SK-N-SH (cell line): ENCODE data around the gene SEBOX. TPM values are rescaled to one million over a fixed set of nuclear protein-coding genes. Genes with fewer than 3 reads are reported as not detected.

Experiments used
- CTCF ChIA-PET: fragments of 300-600, 350-600 bp; formaldehyde crosslinking; extraction: SDS; loops from one replicate; lab custom pipeline; 2021; lab: Yijun Ruan, JAX
- POLR2A ChIA-PET: fragments of 350-600 bp; sonication (Branson Sonifier 250); formaldehyde crosslinking; extraction: SDS; loops from one replicate; lab custom pipeline; 2020; ENCODE audit warnings: antibody characterized with exemption, inconsistent platforms; lab: Yijun Ruan, JAX
- DNase-seq: peaks from one replicate; pipeline ENCODE4 v3.0.0; 2012
- H2AFZ ChIP-seq: fragments of 200-600 bp; sonication (generic); 2 replicates; pipeline ENCODE4 v1.8.1; 2016; ENCODE audit warnings: antibody characterized with exemption, mild to moderate bottlenecking, low read depth
- H3F3A ChIP-seq: fragments of 200-600 bp; sonication (generic); replicated peaks from 2 replicates; pipeline ENCODE3; 2016; ENCODE audit warnings: antibody characterized with exemption, mild to moderate bottlenecking; ENCODE audit not compliant: insufficient read depth
- H3K27ac ChIP-seq, 2 experiments: fragments of 200-500 bp in 1 of 2; fragments of 200-600 bp in 1 of 2; sonication (Bioruptor generic) in 1 of 2; sonication (generic), shearing (Covaris generic) in 1 of 2; 2 replicates each; pipeline versions ENCODE4 v1.5.1 to v1.6.1; 2014 to 2016; ENCODE audit warnings: low read depth in 2 of 2, inconsistent platforms in 1 of 2, low read length in 1 of 2, mild to moderate bottlenecking in 1 of 2, mixed read lengths in 1 of 2
- H3K27me3 ChIP-seq: fragments of 200-600 bp; sonication (generic), shearing (Covaris generic); 2 replicates; pipeline ENCODE4 v1.6.1; 2016; ENCODE audit warnings: mixed run types; ENCODE audit not compliant: insufficient read depth
- H3K36me3 ChIP-seq, 2 experiments: fragments of 200-500 bp in 1 of 2; fragments of 200-600 bp in 1 of 2; sonication (Bioruptor generic) in 1 of 2; sonication (generic) in 1 of 2; replicated peaks in 1 of 2; 2 replicates each; pipeline versions ENCODE3 to v1.5.1; 2014 to 2016; ENCODE audit warnings: low read length in 1 of 2, mild to moderate bottlenecking in 1 of 2; ENCODE audit not compliant: insufficient read depth in 2 of 2, control insufficient read depth in 1 of 2
- H3K4me1 ChIP-seq, 2 experiments: fragments of 200-500 bp in 1 of 2; fragments of 200-600 bp in 1 of 2; sonication (Bioruptor generic) in 1 of 2; sonication (generic), shearing (Covaris generic) in 1 of 2; 2 replicates each; pipeline versions ENCODE4 v1.5.1 to v1.6.1; 2014 to 2016; ENCODE audit warnings: low read depth in 1 of 2, low read length in 1 of 2, mixed run types in 1 of 2; ENCODE audit not compliant: insufficient read depth in 2 of 2, control insufficient read depth in 1 of 2
- H3K4me2 ChIP-seq: fragments of 200-600 bp; sonication (generic), shearing (Covaris generic); 2 replicates; pipeline ENCODE4 v1.6.1; 2017; ENCODE audit warnings: mixed run types
- H3K4me3 ChIP-seq, 2 experiments: fragments of 200-500 bp in 1 of 2; fragments of 200-600 bp in 1 of 2; sonication (Bioruptor generic) in 1 of 2; sonication (generic), shearing (Covaris generic) in 1 of 2; 2 replicates each; pipeline versions ENCODE4 v1.5.1 to v1.8.1; 2014 to 2016; ENCODE audit warnings: low read depth in 2 of 2, inconsistent platforms in 1 of 2, low read length in 1 of 2, mild to moderate bottlenecking in 1 of 2, mixed read lengths in 1 of 2, moderate library complexity in 1 of 2
- H3K79me2 ChIP-seq: fragments of 200-600 bp; sonication (generic); 2 replicates; pipeline ENCODE4 v1.8.1; 2017; ENCODE audit warnings: mild to moderate bottlenecking; ENCODE audit not compliant: insufficient read depth
- H3K9ac ChIP-seq: fragments of 200-600 bp; sonication (generic); 2 replicates; pipeline ENCODE4 v1.6.1; 2017; ENCODE audit warnings: mixed run types
- H3K9me2 ChIP-seq: fragments of 200-600 bp; sonication (generic); 2 replicates; pipeline ENCODE4 v1.6.1; 2017; ENCODE audit warnings: mixed run types
- H3K9me3 ChIP-seq: fragments of 200-600 bp; sonication (generic); 2 replicates; pipeline ENCODE4 v1.6.1; 2017; ENCODE audit warnings: mixed run types, mild to moderate bottlenecking, moderate library complexity
- H4K20me1 ChIP-seq: fragments of 200-600 bp; sonication (generic); 2 replicates; pipeline ENCODE4 v1.6.1; 2017; ENCODE audit warnings: mild to moderate bottlenecking, mixed run types; ENCODE audit not compliant: insufficient read depth
- CHD2 ChIP-seq: fragments of 150-350 bp; IDR thresholded peaks from 2 replicates; pipeline ENCODE4 v1.6.1; 2018; ENCODE audit warnings: low read length; ENCODE audit not compliant: partially characterized antibody
- EZH2phosphoT487 ChIP-seq: fragments of 200-600 bp; sonication (generic); IDR thresholded peaks from 2 replicates; pipeline ENCODE4 v1.6.1; 2017; ENCODE audit warnings: low read depth, mixed run types, mild to moderate bottlenecking, antibody characterized with exemption, moderate library complexity, borderline replicate concordance
- GATA2 ChIP-seq: sonication (generic); formaldehyde crosslinking; IDR thresholded peaks from 2 replicates; pipeline ENCODE4 v1.5.0; 2020; ENCODE audit warnings: mild to moderate bottlenecking, missing genetic modification reagents
- JUND ChIP-seq: IDR thresholded peaks from 2 replicates; pipeline ENCODE4 v1.4.0; 2012
- MAX ChIP-seq: IDR thresholded peaks from 2 replicates; pipeline ENCODE4 v1.4.0; 2012; ENCODE audit warnings: low read depth
- MEF2A ChIP-seq: IDR thresholded peaks from 2 replicates; pipeline ENCODE4 v1.4.0; 2012; ENCODE audit warnings: low read depth, borderline replicate concordance
- MXI1 ChIP-seq: IDR thresholded peaks from 2 replicates; pipeline ENCODE4 v1.6.1; 2012; ENCODE audit warnings: mild to moderate bottlenecking, low read depth, low read length, improper control_type of control experiment
- NFIC ChIP-seq: IDR thresholded peaks from 2 replicates; pipeline ENCODE4 v1.4.0; 2012; ENCODE audit warnings: borderline replicate concordance
- PBX3 ChIP-seq: IDR thresholded peaks from 2 replicates; pipeline ENCODE4; 2012
- POLR2AphosphoS5 ChIP-seq: IDR thresholded peaks from 2 replicates; pipeline ENCODE4 v1.6.1; 2012; ENCODE audit warnings: low read depth, low read length
- RFX5 ChIP-seq: IDR thresholded peaks from 2 replicates; pipeline ENCODE4 v1.6.1; 2012; ENCODE audit warnings: mild to moderate bottlenecking, improper control_type of control experiment, low read length
- RXRA ChIP-seq: IDR thresholded peaks from 2 replicates; pipeline ENCODE4 v1.4.0; 2012; ENCODE audit warnings: low read depth, mild to moderate bottlenecking, borderline replicate concordance
- SIN3A ChIP-seq: IDR thresholded peaks from 2 replicates; pipeline ENCODE4 v1.6.1; 2012; ENCODE audit warnings: low read depth, mild to moderate bottlenecking, low read length, moderate library complexity, borderline replicate concordance
- TEAD4 ChIP-seq: IDR thresholded peaks from 2 replicates; pipeline ENCODE4 v1.4.0; 2012; ENCODE audit warnings: mild to moderate bottlenecking, borderline replicate concordance; ENCODE audit not compliant: insufficient read depth
- USF1 ChIP-seq: IDR thresholded peaks from 2 replicates; pipeline ENCODE4 v1.4.0; 2012; ENCODE audit warnings: low read depth, borderline replicate concordance
- WGBS: methylation state at CpG from one replicate; pipeline ENCODE4 v1.1.6; 2017; ENCODE audit warnings: low lambda C conversion rate; 5-methylcytosine and 5-hydroxymethylcytosine counted together
- polyA plus RNA-seq, 3 experiments: library from polyadenylated mRNA; depleted of rRNA; stranded (reverse); fragments of >200 nt; gene quantifications; 2 replicates each; pipeline ENCODE4 v1.2.3, GENCODE V29; 2012
- TF ChIP-seq, protein P1 (sequence below): IDR thresholded peaks from 2 replicates; pipeline ENCODE4 v1.6.1; 2012; ENCODE audit warnings: mild to moderate bottlenecking, low read depth, low read length, moderate library complexity

SEBOX gene
- polyA plus RNA-seq, 1 of the 3 experiments (the other 2 are of a cell fraction): not detected

- TF ChIP-seq RXRA (no peak), JUND (no peak), POLR2AphosphoS5 (no peak), NFIC (no peak), GATA2 (CRISPR knock-in tag) (no peak), USF1 (no peak), MXI1 (no peak), RFX5 (no peak), TEAD4 (no peak), MAX (no peak)
- Histone ChIP-seq H3K4me2 (no peak overlapping the region), H3K9me3 (no peaks in the 10 kb centered on the region), H2AFZ (no peak overlapping the region), H3K27ac (no peak overlapping the region), H3K9me2 (no peaks in the 10 kb centered on the region), H3F3A (peaks cover 39% of the 10 kb centered on the region), H3K36me3 (peaks cover 63 to 70% of the 10 kb centered on the region in 2 experiments), H3K27me3 (no peaks in the 10 kb centered on the region), H4K20me1 (peaks cover 27% of the 10 kb centered on the region; the same call in 1 of the 2 replicates), H3K4me3 (no peak overlapping the region), H3K4me1 (peaks cover 11 to 13% of the 10 kb centered on the region in 2 experiments), H3K9ac (no peak overlapping the region), H3K79me2 (peaks cover 54% of the 10 kb centered on the region)
- ChIA-PET POLR2A (no interaction called here), CTCF (no interaction called here)
- WGBS: 93% methylated on average over 11 of the region's 11 CpGs
- DNase-seq: no peak
Measured at GRCh38 chr17:28341516-28341915, 23.5 kb downstream of the SEBOX start.

- H3K4me3 ChIP-seq: no peak overlapping the region
- CTCF ChIA-PET: no interaction called here
- no peak for TF ChIP-seq SIN3A
- TF ChIP-seq, protein P1, sequence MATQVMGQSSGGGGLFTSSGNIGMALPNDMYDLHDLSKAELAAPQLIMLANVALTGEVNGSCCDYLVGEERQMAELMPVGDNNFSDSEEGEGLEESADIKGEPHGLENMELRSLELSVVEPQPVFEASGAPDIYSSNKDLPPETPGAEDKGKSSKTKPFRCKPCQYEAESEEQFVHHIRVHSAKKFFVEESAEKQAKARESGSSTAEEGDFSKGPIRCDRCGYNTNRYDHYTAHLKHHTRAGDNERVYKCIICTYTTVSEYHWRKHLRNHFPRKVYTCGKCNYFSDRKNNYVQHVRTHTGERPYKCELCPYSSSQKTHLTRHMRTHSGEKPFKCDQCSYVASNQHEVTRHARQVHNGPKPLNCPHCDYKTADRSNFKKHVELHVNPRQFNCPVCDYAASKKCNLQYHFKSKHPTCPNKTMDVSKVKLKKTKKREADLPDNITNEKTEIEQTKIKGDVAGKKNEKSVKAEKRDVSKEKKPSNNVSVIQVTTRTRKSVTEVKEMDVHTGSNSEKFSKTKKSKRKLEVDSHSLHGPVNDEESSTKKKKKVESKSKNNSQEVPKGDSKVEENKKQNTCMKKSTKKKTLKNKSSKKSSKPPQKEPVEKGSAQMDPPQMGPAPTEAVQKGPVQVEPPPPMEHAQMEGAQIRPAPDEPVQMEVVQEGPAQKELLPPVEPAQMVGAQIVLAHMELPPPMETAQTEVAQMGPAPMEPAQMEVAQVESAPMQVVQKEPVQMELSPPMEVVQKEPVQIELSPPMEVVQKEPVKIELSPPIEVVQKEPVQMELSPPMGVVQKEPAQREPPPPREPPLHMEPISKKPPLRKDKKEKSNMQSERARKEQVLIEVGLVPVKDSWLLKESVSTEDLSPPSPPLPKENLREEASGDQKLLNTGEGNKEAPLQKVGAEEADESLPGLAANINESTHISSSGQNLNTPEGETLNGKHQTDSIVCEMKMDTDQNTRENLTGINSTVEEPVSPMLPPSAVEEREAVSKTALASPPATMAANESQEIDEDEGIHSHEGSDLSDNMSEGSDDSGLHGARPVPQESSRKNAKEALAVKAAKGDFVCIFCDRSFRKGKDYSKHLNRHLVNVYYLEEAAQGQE: no peak
- no peak for TF ChIP-seq POLR2AphosphoS5
- TF ChIP-seq EZH2phosphoT487: no peak
- no peak for TF ChIP-seq MEF2A
- TF ChIP-seq PBX3: no peak
- TF ChIP-seq MXI1: no peak
- TF ChIP-seq CHD2: no peak
- no peak overlapping the region for H3K4me2 ChIP-seq
- peaks cover 51 to 59% of the 10 kb centered on the region in 2 experiments for H3K36me3 ChIP-seq
- H3K9me2 ChIP-seq: no peaks in the 10 kb centered on the region
- peaks cover 2 to 12% of the 10 kb centered on the region in 2 experiments; a peak in 3 of 4 replicates for H3K4me1 ChIP-seq
- POLR2A ChIA-PET: no interaction called here
- peaks cover 27% of the 10 kb centered on the region; the same call in 1 of the 2 replicates for H4K20me1 ChIP-seq
- no peak overlapping the region for H3K27ac ChIP-seq
- H3K9me3 ChIP-seq: no peaks in the 10 kb centered on the region
- no peak for DNase-seq
- no peaks in the 10 kb centered on the region for H3K27me3 ChIP-seq
- no peak overlapping the region for H3K9ac ChIP-seq
- peaks cover 27% of the 10 kb centered on the region for H3F3A ChIP-seq
- 81% methylated on average over 6 of the region's 6 CpGs for WGBS
- H3K79me2 ChIP-seq: peaks cover 56% of the 10 kb centered on the region
- no peak overlapping the region for H2AFZ ChIP-seq
Measured at GRCh38 chr17:28340374-28340773, 24.6 kb downstream of the SEBOX start.
